Type B pancreatic cell (in vitro differentiated cells): ENCODE data around the gene TAS2R5. TPM values are rescaled to one million over a fixed set of nuclear protein-coding genes. Genes with fewer than 3 reads are reported as not detected.
"Not testable (repeated sequence)": the region's sequence is repeated elsewhere in the genome, so short reads cannot be mapped to it uniquely, and the experiment has no call there.

Experiments used
- DNase-seq: peaks from one replicate; pipeline ENCODE4 v3.0.0; 2021; ENCODE audit warnings: mixed read lengths; ENCODE audit not compliant: unreplicated experiment; ENCODE audit errors: extremely low spot score
- H3K27ac Mint-ChIP-seq: 2 replicates; pipeline ENCODE4 v1.8.0; 2021; ENCODE audit warnings: mild to moderate bottlenecking, mixed read lengths
- H3K27me3 Mint-ChIP-seq: 2 replicates; pipeline ENCODE4 v1.8.0; 2021; ENCODE audit warnings: mixed read lengths
- H3K36me3 Mint-ChIP-seq: 2 replicates; pipeline ENCODE4 v1.8.0; 2021; ENCODE audit warnings: mixed read lengths
- H3K4me1 Mint-ChIP-seq: one replicate; pipeline ENCODE4 v1.8.0; 2021; ENCODE audit warnings: mixed read lengths; ENCODE audit not compliant: unreplicated experiment
- H3K4me3 Mint-ChIP-seq: 2 replicates; pipeline ENCODE4 v1.8.0; 2021; ENCODE audit warnings: mild to moderate bottlenecking, mixed read lengths
- H3K9me3 Mint-ChIP-seq: 2 replicates; pipeline ENCODE4 v1.8.0; 2021; ENCODE audit warnings: mixed read lengths
- long read RNA-seq: library from polyadenylated mRNA; unstranded; transcript quantifications from one replicate; pipeline ENCODE4 v2.0.0, GENCODE V29; 2020
- total RNA-seq: library from RNA; stranded (reverse); gene quantifications from 2 replicates; pipeline ENCODE4 v1.2.1, GENCODE V29; 2021; ENCODE audit warnings: low replicate concordance
- TF ChIP-seq, protein P1 (sequence below): fragments of 200-600 bp; sonication (generic); conservative IDR thresholded peaks from 2 replicates; pipeline ENCODE4 v1.5.0; 2021; ENCODE audit warnings: antibody characterized with exemption, mild to moderate bottlenecking

Gene TAS2R5, protein sequence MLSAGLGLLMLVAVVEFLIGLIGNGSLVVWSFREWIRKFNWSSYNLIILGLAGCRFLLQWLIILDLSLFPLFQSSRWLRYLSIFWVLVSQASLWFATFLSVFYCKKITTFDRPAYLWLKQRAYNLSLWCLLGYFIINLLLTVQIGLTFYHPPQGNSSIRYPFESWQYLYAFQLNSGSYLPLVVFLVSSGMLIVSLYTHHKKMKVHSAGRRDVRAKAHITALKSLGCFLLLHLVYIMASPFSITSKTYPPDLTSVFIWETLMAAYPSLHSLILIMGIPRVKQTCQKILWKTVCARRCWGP
- total RNA-seq = 2.5 and 3.3 TPM in 2 replicates
- long read RNA-seq = 0 reads

DNA sequence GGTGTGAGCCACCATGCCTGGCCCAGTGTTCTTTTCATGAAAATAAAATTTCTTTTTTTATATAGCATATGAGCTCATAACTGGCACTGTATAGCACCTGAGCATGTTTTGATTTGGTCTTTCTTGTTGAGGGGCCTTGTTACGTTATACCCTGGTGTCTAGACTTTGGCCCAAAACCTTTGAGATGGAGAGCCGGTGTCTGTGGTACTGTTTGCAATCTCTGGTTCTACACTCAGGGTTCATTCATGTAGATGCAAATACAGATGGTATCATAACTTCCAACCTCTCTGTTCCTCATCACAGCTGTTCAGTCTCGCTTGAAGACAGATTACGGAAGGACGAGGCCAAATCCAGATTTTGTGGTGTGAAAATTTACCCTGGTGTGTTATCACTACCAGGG lies at the start of gene TAS2R5:
TSS of gene TAS2R5 (plus strand) at position 301 of the 400 bp plus-strand sequence. CDS start 145 bp downstream, outside the sequence.
- Mint-ChIP-seq H3K4me1 (no peaks in the 10 kb centered on the region), H3K27ac (no peak within 1 kb of the TSS), H3K9me3 (no peaks in the 10 kb centered on the region), H3K27me3 (no peaks in the 10 kb centered on the region), H3K4me3 (no peak within 1 kb of the TSS), H3K36me3 (peaks cover 14% of the 10 kb centered on the region)
- no peak for DNase-seq
- TF ChIP-seq, protein P1, sequence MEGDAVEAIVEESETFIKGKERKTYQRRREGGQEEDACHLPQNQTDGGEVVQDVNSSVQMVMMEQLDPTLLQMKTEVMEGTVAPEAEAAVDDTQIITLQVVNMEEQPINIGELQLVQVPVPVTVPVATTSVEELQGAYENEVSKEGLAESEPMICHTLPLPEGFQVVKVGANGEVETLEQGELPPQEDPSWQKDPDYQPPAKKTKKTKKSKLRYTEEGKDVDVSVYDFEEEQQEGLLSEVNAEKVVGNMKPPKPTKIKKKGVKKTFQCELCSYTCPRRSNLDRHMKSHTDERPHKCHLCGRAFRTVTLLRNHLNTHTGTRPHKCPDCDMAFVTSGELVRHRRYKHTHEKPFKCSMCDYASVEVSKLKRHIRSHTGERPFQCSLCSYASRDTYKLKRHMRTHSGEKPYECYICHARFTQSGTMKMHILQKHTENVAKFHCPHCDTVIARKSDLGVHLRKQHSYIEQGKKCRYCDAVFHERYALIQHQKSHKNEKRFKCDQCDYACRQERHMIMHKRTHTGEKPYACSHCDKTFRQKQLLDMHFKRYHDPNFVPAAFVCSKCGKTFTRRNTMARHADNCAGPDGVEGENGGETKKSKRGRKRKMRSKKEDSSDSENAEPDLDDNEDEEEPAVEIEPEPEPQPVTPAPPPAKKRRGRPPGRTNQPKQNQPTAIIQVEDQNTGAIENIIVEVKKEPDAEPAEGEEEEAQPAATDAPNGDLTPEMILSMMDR = no peak

DNA sequence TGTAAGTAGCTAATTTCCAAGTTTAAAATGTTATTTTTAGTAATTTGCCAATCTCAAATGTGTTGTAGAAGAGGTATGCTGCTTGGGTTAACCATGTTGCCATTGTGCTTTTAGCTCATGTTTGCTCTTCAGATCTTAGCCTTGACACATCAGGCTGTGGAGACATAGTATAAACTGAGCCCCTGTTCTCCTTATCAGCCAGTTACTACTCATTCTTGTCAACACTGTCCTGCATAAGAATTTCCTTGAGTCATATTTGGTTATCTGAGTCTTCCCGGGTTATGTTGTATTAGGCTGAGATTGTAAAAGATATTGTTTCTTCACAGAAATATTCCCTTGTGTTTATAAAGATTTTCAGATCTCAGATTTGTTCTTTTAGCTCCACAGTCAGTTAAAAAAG lies 47.8 kb upstream of the TAS2R5 start:
- Mint-ChIP-seq H3K27ac (no peak overlapping the region), H3K4me3 (no peak overlapping the region), H3K36me3 (peaks cover 43% of the 10 kb centered on the region), H3K27me3 (no peaks in the 10 kb centered on the region), H3K9me3 (no peaks in the 10 kb centered on the region), H3K4me1 (peaks cover 17% of the 10 kb centered on the region)
- DNase-seq = no peak
- TF ChIP-seq, protein P1 = no peak

DNA sequence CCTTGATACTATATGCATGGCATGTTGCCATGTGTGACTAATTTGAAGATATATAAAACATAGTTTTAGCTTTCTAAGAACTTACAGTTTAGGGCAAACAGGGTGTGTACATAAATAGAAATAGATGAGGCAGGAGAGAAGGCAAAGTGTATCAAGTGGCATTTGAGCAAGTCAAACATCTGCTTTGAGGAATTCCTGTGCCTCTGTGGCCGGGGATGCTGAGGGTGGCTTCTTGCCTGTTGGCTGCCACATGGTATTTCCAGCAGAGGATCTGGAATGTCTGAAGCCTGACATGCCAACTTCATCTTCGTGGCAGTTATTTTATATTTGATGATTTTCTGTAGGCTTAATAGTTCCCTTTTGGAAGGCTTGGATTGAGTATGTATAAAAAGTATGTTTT lies 45.9 kb upstream of the TAS2R5 start:
- TF ChIP-seq, protein P1 = no peak
- H3K27ac Mint-ChIP-seq = no peak overlapping the region
- H3K9me3 Mint-ChIP-seq = no peaks in the 10 kb centered on the region
- H3K36me3 Mint-ChIP-seq = peaks cover 43% of the 10 kb centered on the region
- H3K4me3 Mint-ChIP-seq = no peak overlapping the region
- peaks cover 13% of the 10 kb centered on the region for H3K4me1 Mint-ChIP-seq
- no peaks in the 10 kb centered on the region for H3K27me3 Mint-ChIP-seq
- no peak for DNase-seq

DNA sequence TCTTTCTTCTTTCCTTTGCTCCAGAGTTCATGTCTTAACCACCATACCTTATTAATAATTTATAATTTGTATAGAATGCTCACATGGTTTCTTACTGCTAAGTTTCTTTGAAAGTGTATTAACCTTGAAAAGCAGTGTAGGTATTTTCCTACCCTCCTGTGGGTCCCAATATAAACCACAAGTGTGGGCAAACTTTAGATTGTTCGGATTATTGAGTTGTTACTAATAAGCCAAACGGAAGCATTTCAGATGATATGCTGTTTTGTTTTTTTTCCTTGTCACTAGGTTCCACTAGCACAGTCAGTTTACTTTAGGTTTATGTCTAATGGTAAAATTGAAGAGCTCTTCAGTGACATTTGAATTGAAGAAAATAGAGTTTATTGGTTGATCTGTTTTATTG lies 41.6 kb upstream of the TAS2R5 start:
- Mint-ChIP-seq H3K4me3 (no peak overlapping the region), H3K27ac (no peak overlapping the region), H3K36me3 (peaks cover 58% of the 10 kb centered on the region), H3K27me3 (no peaks in the 10 kb centered on the region), H3K4me1 (no peaks in the 10 kb centered on the region), H3K9me3 (peaks cover 16% of the 10 kb centered on the region)
- no peak for DNase-seq
- TF ChIP-seq, protein P1 = no peak

DNA sequence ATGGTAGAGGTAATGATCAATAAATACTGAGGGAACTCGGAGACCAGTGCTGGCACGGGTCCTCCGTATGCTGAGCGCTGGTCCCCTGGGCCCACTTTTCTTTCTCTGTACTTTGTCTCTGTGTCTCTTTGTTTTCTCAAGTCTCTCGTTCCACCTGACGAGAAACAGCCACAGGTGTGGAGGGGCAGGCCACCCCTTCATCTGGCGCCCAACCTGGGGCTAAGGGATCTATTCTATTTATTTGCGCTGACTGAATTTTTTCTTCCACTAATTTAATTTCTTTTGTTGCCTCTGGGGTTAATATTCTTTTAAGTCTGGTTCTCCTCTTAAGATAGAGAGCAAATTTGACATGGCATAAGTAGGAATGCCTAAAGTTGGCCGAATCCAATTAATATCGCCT lies 38.1 kb upstream of the TAS2R5 start:
- peaks cover 16% of the 10 kb centered on the region for H3K9me3 Mint-ChIP-seq

DNA sequence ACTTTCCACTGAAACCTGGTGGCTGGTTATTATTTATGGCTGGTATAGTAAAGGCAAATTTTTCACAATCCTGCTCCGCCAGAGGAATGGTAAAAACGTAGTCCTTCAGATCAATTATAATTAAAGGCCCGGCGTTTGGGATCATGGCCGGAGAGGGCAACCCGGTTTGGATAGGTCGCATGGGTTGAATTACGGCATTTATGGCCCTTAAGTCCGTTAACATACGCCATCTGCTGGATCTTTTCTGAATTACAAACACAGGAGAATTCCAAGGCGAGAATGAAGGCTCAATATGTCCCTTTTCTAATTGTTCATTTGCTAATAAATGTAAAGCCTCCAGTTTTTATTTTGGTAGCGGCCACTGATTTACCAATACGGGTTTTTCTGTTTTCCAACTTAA lies 37.4 kb upstream of the TAS2R5 start:
- no peaks in the 10 kb centered on the region for H3K27me3 Mint-ChIP-seq
- no peak overlapping the region for H3K27ac Mint-ChIP-seq
- TF ChIP-seq, protein P1 = peak; percentile 66
- H3K36me3 Mint-ChIP-seq = peaks cover 74% of the 10 kb centered on the region
- no peaks in the 10 kb centered on the region for H3K4me1 Mint-ChIP-seq
- no peak overlapping the region for H3K4me3 Mint-ChIP-seq
- H3K9me3 Mint-ChIP-seq = peaks cover 16% of the 10 kb centered on the region
- no peak for DNase-seq

More for the DNA sequence above, 38.1 kb upstream of the TAS2R5 start:
- not testable (repeated sequence) for DNase-seq, H3K4me1 Mint-ChIP-seq, H3K27ac Mint-ChIP-seq, H3K27me3 Mint-ChIP-seq, H3K4me3 Mint-ChIP-seq
- H3K36me3 Mint-ChIP-seq = peaks cover 70% of the 10 kb centered on the region
